Thoracic aorta (tissue), 2 donors: ENCODE data around the gene CELF2. TPM values are rescaled to one million over a fixed set of nuclear protein-coding genes. Genes with fewer than 3 reads are reported as not detected.
A peak's percentile ranks its signal among the peaks of the same experiment; 100 is the strongest.

Source experiments
- ATAC-seq: fragments of 150-250 bp; one replicate; pipeline ENCODE4 v1.8.0; 2017; ENCODE audit warnings: low read depth; ENCODE audit not compliant: insufficient number of reproducible peaks, low FRiP score
- DNase-seq: peaks from one replicate; pipeline ENCODE4 v3.0.0-alpha.2; 2020; ENCODE audit warnings: low spot score
- H3K27ac ChIP-seq, 2 donors: fragments of 200-600 bp; sonication (generic); 1 replicate in 1 of 2; 2 replicates in 1 of 2; pipeline ENCODE4 v1.5.1; 2016; ENCODE audit warnings: mild to moderate bottlenecking in 2 of 2, moderate library complexity in 2 of 2
- H3K27me3 ChIP-seq: fragments of 200-600 bp; sonication (generic); replicated peaks from 2 replicates; pipeline ENCODE4 v1.6.0; 2016; ENCODE audit warnings: mild to moderate bottlenecking; ENCODE audit not compliant: insufficient read depth
- H3K36me3 ChIP-seq: fragments of 200-600 bp; sonication (generic); one replicate; pipeline ENCODE4 v1.5.1; 2016
- H3K4me1 ChIP-seq, 2 donors: fragments of 200-600 bp; sonication (generic); 1 replicate in 1 of 2; 2 replicates in 1 of 2; pipeline versions ENCODE4 v1.5.1 to v1.6.0; 2016; ENCODE audit warnings: low read depth in 2 of 2, mild to moderate bottlenecking in 1 of 2; ENCODE audit not compliant: control insufficient read depth in 1 of 2
- H3K4me3 ChIP-seq: fragments of 200-600 bp; sonication (generic); 2 replicates; pipeline ENCODE4 v1.5.1; 2016; ENCODE audit warnings: mild to moderate bottlenecking
- H3K9me3 ChIP-seq: fragments of 200-600 bp; sonication (generic); 2 replicates; pipeline ENCODE4 v1.5.1; 2016
- CTCF ChIP-seq: fragments of 200-600 bp; sonication (generic); IDR thresholded peaks from one replicate; pipeline ENCODE4 v1.5.1; 2019; ENCODE audit warnings: antibody characterized with exemption
- total RNA-seq, 2 donors: library from RNA; depleted of rRNA; stranded (reverse); fragments of >200 nt; gene quantifications; one replicate each; pipeline versions ENCODE4 v1.1.0 to v1.2.3, GENCODE V29; 2016

Gene CELF2
- total RNA-seq, 2 donors from 2014 or later: 69.0 to 73.5 TPM

GRCh38 chr10:11143242-11143641, 125.6 kb downstream of the CELF2 start:
- no peaks in the 10 kb centered on the region for H3K27me3 ChIP-seq
- TF ChIP-seq CTCF: no peak
- H3K9me3 ChIP-seq: no peaks in the 10 kb centered on the region
- peaks cover 16 to 52% of the 10 kb centered on the region in 2 donors for H3K4me1 ChIP-seq
- no peak overlapping the region for H3K27ac ChIP-seq
- no peaks in the 10 kb centered on the region for H3K36me3 ChIP-seq
- no peak overlapping the region for H3K4me3 ChIP-seq
- ATAC-seq (no peak), DNase-seq (no peak)

- no peaks in the 10 kb centered on the region for H3K9me3 ChIP-seq
- H3K36me3 ChIP-seq: no peaks in the 10 kb centered on the region
- peak overlapping the region; percentile 5 for H3K4me3 ChIP-seq
- H3K27ac ChIP-seq: no peak overlapping the region
- H3K27me3 ChIP-seq: no peaks in the 10 kb centered on the region
- H3K4me1 ChIP-seq: peaks cover 21 to 65% of the 10 kb centered on the region in 2 donors
- ATAC-seq (no peak), DNase-seq (no peak)
- TF ChIP-seq CTCF: no peak
Observed at GRCh38 chr10:11144626-11145494, 127.2 kb downstream of the CELF2 start.

DNA sequence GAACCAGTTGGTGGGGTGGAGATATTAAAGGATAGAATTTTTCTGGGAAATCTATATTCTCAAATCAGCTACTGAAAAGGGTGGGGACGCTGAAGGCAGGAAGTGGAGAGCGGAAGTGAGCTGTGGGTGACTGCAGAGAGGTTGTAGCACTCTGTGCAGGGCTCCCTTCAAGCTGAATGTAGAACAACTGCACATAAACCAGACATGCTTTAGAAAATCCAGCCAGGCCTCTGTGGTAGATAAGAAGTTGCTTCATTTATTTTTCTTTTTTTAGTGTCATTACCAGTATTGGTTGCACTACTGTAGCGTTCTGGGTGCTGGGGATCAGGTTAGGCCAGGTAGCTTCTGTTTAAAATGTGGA, 127.8 kb downstream of the CELF2 start:
- DNase-seq: no peak
- no peak for ATAC-seq
- H3K27me3 ChIP-seq: no peaks in the 10 kb centered on the region
- TF ChIP-seq CTCF: no peak
- peaks cover 21 to 70% of the 10 kb centered on the region in 2 donors for H3K4me1 ChIP-seq
- H3K4me3 ChIP-seq: peak overlapping the region; percentile 5
- no peak overlapping the region for H3K27ac ChIP-seq
- no peaks in the 10 kb centered on the region for H3K36me3 ChIP-seq
- no peaks in the 10 kb centered on the region for H3K9me3 ChIP-seq

DNA sequence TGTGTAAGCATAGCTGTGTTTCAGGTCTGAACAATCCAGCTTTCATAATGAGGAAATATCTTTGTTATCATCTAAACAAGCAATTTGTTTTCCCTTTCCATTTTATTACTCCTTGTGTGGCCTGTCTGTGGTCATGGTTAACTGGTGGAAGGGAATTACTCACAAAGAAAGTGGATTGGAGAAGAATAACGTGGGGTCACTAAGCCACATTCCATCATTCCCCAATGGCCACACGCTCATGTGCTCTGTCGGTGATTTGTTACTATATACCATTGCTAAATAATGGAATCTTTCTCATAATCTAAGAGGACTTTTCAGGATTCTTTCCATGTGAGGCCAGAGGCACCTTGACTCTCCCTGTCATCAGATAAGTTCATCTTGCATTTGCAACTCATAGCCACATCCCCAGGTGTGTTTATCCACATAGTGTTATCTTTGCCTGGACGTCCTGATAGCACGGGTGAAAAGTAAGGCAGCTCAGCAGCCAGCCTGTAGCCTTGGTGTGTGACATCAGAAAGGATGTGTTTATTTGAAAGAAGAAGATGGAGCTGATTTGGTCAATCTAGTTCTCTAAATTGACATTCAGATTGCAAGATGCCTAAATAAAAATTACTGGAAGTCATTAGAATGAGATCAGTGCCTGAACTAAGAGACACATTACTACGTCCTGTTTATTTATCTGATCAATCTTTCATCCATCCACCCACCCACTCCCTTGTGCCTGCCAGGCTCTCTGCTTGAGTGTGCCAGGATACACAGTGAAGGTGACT, 128.9 kb downstream of the CELF2 start:
- no peak overlapping the region for H3K4me3 ChIP-seq
- no peaks in the 10 kb centered on the region for H3K27me3 ChIP-seq
- TF ChIP-seq CTCF: no peak
- DNase-seq (no peak), ATAC-seq (no peak)
- H3K36me3 ChIP-seq: no peaks in the 10 kb centered on the region
- peaks cover 21 to 81% of the 10 kb centered on the region in 2 donors for H3K4me1 ChIP-seq
- H3K27ac ChIP-seq: no peak overlapping the region
- H3K9me3 ChIP-seq: no peaks in the 10 kb centered on the region

GRCh38 chr10:11147722-11148121, 130.1 kb downstream of the CELF2 start:
- ATAC-seq: no peak
- no peak for TF ChIP-seq CTCF
- Histone ChIP-seq H3K27ac (no peak overlapping the region), H3K36me3 (no peaks in the 10 kb centered on the region), H3K4me1 (peaks cover 21 to 85% of the 10 kb centered on the region in 2 donors), H3K27me3 (no peaks in the 10 kb centered on the region), H3K9me3 (no peaks in the 10 kb centered on the region), H3K4me3 (no peak overlapping the region)
- no peak for DNase-seq
